ENCODE measurements around the gene FIZ1. TPM values are rescaled to one million over a fixed set of nuclear protein-coding genes. Genes with fewer than 3 reads are reported as not detected.

FIZ1 gene
- total RNA-seq, 1 donor from 2014 or later, result 31.8 TPM

GRCh38 chr19:55553217-55554182 lies 45.8 kb downstream of the FIZ1 start:
- DNase-seq (ENCODE audit: low read depth, low spot score), result no peak
- Mint-ChIP-seq H3K27me3 (ENCODE audit: low read depth) (peaks cover 34% of the 10 kb centered on the region), H3K9me3 (no peaks in the 10 kb centered on the region), H3K27ac (ENCODE audit: unreplicated experiment) (no peak overlapping the region), H3K36me3 (ENCODE audit: low read depth) (no peaks in the 10 kb centered on the region), H3K4me1 (peaks cover 29% of the 10 kb centered on the region), H3K4me3 (no peak overlapping the region)
- TF ChIP-seq CTCF (conservative IDR thresholded peaks at IDR 0.05), result no peak

GRCh38 chr19:55552620-55553019 lies 46.7 kb downstream of the FIZ1 start:
- no peak for DNase-seq (ENCODE audit: low read depth, low spot score)
- TF ChIP-seq CTCF (conservative IDR thresholded peaks at IDR 0.05), result no peak
- H3K27me3 Mint-ChIP-seq (ENCODE audit: low read depth), result peaks cover 34% of the 10 kb centered on the region
- peaks cover 29% of the 10 kb centered on the region for H3K4me1 Mint-ChIP-seq
- H3K36me3 Mint-ChIP-seq (ENCODE audit: low read depth), result no peaks in the 10 kb centered on the region
- H3K27ac Mint-ChIP-seq (ENCODE audit: unreplicated experiment), result no peak overlapping the region
- no peak overlapping the region for H3K4me3 Mint-ChIP-seq
- no peaks in the 10 kb centered on the region for H3K9me3 Mint-ChIP-seq

- H3K36me3 Mint-ChIP-seq (ENCODE audit: low read depth), result no peaks in the 10 kb centered on the region
- no peak for TF ChIP-seq CTCF (conservative IDR thresholded peaks at IDR 0.05)
- peaks cover 29% of the 10 kb centered on the region for H3K4me1 Mint-ChIP-seq
- DNase-seq (ENCODE audit: low read depth, low spot score), result no peak
- H3K9me3 Mint-ChIP-seq, result no peaks in the 10 kb centered on the region
- no peak overlapping the region for H3K27ac Mint-ChIP-seq (ENCODE audit: unreplicated experiment)
- H3K27me3 Mint-ChIP-seq (ENCODE audit: low read depth), result peaks cover 34% of the 10 kb centered on the region
- no peak overlapping the region for H3K4me3 Mint-ChIP-seq
Observed at GRCh38 chr19:55552206-55552605, 47.1 kb downstream of the FIZ1 start.

GRCh38 chr19:55550321-55550650 lies 49.0 kb downstream of the FIZ1 start:
- Mint-ChIP-seq H3K27me3 (ENCODE audit: low read depth) (peaks cover 34% of the 10 kb centered on the region), H3K4me1 (peaks cover 38% of the 10 kb centered on the region), H3K27ac (ENCODE audit: unreplicated experiment) (no peak overlapping the region), H3K4me3 (peak overlapping the region; percentile 68), H3K36me3 (ENCODE audit: low read depth) (no peaks in the 10 kb centered on the region), H3K9me3 (no peaks in the 10 kb centered on the region)
- DNase-seq (ENCODE audit: low read depth, low spot score), result no peak
- peak; percentile 31 for TF ChIP-seq CTCF (conservative IDR thresholded peaks at IDR 0.05)

GRCh38 chr19:55549500-55550320 lies 49.6 kb downstream of the FIZ1 start:
- Mint-ChIP-seq H3K36me3 (ENCODE audit: low read depth) (no peaks in the 10 kb centered on the region), H3K4me3 (peak overlapping the region; percentile 68), H3K4me1 (peaks cover 37% of the 10 kb centered on the region)

More at GRCh38 chr19:55549500-55550320, 49.6 kb downstream of the FIZ1 start:
- no peak for TF ChIP-seq CTCF (conservative IDR thresholded peaks at IDR 0.05)
- Mint-ChIP-seq H3K9me3 (no peaks in the 10 kb centered on the region), H3K27me3 (ENCODE audit: low read depth) (peaks cover 34% of the 10 kb centered on the region), H3K27ac (ENCODE audit: unreplicated experiment) (no peak overlapping the region)
- DNase-seq (ENCODE audit: low read depth, low spot score), result peak; percentile 16

Data from neural crest cell (in vitro differentiated cells).